ENCODE results near the gene WDFY1.

The WDFY1 gene

DNA sequence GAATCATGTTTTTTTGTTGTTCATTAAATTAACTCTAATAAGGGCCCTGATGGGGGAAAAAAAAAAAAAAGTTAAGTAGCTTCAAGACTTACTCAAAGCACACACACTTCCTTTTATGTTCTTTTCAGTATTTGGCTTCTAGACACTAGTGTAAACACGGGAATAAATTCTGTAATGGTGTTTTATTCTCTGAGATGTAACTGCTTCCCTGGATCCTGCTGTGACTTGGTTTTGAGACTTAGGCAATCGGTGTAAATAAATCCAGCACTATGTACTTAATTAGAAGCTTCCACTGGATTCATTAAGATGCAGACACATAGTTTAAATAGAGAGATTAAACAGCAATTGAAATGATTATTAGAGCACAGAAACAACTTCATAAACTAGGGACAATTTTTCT is 81.6 kb downstream of the WDFY1 start:
- H3K36me3 ChIP-seq (ENCODE audit: insufficient read depth, low read length), result no peaks in the 10 kb centered on the region

DNA sequence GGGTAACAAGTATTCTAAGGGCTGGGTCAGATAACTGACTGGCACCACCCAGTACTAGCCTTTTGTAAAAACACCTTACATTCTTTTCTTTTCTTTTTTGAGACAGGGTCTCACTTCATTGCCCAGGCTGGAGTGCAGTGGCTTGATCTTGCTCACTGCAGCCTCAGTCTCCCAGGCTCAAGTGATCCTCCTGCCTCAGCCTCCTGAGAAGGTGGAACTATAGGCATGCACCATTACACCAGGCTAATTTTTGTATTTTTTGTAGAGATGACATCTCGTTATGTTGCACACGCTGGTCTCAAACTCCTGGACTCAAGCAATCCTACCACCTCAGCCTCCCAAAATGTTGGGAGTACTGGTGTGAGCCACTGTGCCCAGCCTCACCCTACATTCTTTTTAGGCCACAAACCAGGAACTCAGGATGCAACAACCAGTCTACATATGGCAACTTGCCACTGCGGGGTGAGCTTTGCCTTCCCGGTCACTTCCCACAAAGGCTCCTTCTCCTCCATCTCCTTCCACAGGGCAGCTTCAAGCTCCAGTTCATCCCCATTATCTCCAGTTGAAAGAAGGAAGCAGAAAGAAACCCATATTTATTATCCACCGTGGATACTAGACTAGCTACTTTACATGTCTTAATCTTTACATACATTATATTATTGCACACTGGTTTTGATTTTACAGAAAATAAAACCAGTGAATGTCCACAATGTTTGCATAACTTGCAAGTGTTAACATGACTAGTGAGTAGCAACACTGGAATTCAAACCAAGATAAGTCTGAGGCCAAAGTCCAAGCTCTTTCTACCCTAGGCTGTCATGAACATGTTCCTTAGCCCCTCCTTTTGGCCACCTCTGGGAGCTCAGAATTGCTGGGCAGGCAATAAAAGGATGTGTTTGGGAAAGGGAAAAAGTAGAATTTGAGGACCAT is 84.1 kb downstream of the WDFY1 start:
- H3K4me2 ChIP-seq (ENCODE audit: low read length), result no peak overlapping the region
- H3K9me3 ChIP-seq (replicated peaks; ENCODE audit: low read length), result no peaks in the 10 kb centered on the region
- peaks cover 17% of the 10 kb centered on the region for H3K4me1 ChIP-seq (ENCODE audit: control insufficient read depth, insufficient read depth, low read length)
- H3K4me3 ChIP-seq (ENCODE audit: low read length), result no peak overlapping the region
- H3K27me3 ChIP-seq (ENCODE audit: control insufficient read depth, insufficient read depth, low read length), result no peaks in the 10 kb centered on the region
- H3K36me3 ChIP-seq (ENCODE audit: insufficient read depth, low read length), result no peaks in the 10 kb centered on the region
- H3K9ac ChIP-seq (ENCODE audit: low read depth, low read length), result no peak overlapping the region

More for the DNA sequence above, 81.6 kb downstream of the WDFY1 start:
- no peak overlapping the region for H3K9ac ChIP-seq (ENCODE audit: low read depth, low read length)
- H3K4me3 ChIP-seq (ENCODE audit: low read length), result no peak overlapping the region
- H3K4me1 ChIP-seq (ENCODE audit: control insufficient read depth, insufficient read depth, low read length), result peaks cover 14% of the 10 kb centered on the region
- H3K27me3 ChIP-seq (ENCODE audit: control insufficient read depth, insufficient read depth, low read length), result no peaks in the 10 kb centered on the region
- H3K9me3 ChIP-seq (replicated peaks; ENCODE audit: low read length), result no peaks in the 10 kb centered on the region
- no peak overlapping the region for H3K4me2 ChIP-seq (ENCODE audit: low read length)

DNA sequence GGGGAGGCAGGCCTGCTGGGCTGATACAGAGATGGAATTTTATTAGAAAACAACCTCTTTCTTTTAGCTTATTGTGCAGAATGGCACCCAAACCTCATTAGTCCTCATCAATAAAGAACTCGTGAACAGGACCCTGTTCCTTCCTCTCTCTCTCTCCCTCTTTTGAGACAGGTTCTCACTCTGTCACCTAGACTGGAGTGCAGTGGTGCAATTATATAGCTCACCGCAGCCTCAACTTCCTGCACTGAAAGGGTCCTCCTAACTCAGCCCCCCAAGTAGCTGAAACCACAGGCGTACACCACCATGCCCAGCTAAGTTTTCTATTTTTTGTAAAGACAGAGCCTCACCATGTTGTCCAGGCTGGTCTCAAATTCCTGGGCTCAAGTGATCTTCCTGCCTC is 86.1 kb downstream of the WDFY1 start:
- Histone ChIP-seq H3K4me3 (ENCODE audit: low read length) (no peak overlapping the region), H3K4me1 (ENCODE audit: control insufficient read depth, insufficient read depth, low read length) (peaks cover 18% of the 10 kb centered on the region), H3K36me3 (ENCODE audit: insufficient read depth, low read length) (no peaks in the 10 kb centered on the region), H3K9ac (ENCODE audit: low read depth, low read length) (no peak overlapping the region), H3K9me3 (replicated peaks; ENCODE audit: low read length) (no peaks in the 10 kb centered on the region), H3K27me3 (ENCODE audit: control insufficient read depth, insufficient read depth, low read length) (no peaks in the 10 kb centered on the region), H3K4me2 (ENCODE audit: low read length) (no peak overlapping the region)

DNA sequence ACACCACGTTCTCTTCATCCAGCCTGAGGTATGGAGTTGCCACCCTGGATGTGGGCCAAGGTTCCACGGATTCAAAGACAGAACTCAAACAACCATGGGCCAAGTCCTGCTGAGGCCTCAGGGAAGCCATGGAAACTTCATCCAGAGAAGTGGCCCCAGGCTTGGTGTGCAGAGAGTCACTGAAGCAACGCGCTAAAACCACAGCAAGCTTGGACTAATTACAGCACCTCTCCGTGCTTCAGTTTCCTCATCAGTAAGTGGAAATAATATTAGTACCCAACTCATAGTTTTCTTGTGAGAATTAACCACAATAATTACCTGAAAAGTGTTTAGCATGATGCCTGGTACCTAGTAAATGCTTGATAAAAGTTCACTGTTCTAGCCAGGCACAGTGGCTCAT is 88.6 kb downstream of the WDFY1 start:
- H3K4me2 ChIP-seq (ENCODE audit: low read length), result no peak overlapping the region
- H3K9ac ChIP-seq (ENCODE audit: low read depth, low read length), result no peak overlapping the region
- no peaks in the 10 kb centered on the region for H3K27me3 ChIP-seq (ENCODE audit: control insufficient read depth, insufficient read depth, low read length)
- H3K4me1 ChIP-seq (ENCODE audit: control insufficient read depth, insufficient read depth, low read length), result peaks cover 25% of the 10 kb centered on the region
- H3K4me3 ChIP-seq (ENCODE audit: low read length), result no peak overlapping the region
- no peaks in the 10 kb centered on the region for H3K9me3 ChIP-seq (replicated peaks; ENCODE audit: low read length)
- H3K36me3 ChIP-seq (ENCODE audit: insufficient read depth, low read length), result peaks cover 5% of the 10 kb centered on the region

DNA sequence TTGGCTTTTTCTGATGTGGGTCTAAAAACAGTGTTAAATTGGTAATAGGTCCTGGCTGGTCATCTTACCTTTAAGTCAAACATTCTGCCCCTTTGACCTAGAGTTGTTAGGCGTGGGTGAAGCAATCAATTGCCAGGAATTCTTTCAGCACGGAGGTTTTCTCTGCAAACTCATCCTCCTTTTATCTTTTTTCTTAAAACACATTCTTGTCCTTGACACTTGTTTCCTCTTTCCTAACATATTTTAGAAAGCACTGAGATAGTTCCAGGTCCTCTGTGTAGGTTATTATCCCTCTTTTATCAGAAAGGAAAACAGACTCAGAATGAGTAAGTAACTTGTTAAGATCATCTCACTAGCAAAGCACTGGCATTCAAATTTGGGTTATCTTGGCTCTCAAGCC is 89.1 kb downstream of the WDFY1 start:
- H3K36me3 ChIP-seq (ENCODE audit: insufficient read depth, low read length), result peaks cover 5% of the 10 kb centered on the region
- no peak overlapping the region for H3K4me3 ChIP-seq (ENCODE audit: low read length)
- peaks cover 19% of the 10 kb centered on the region for H3K4me1 ChIP-seq (ENCODE audit: control insufficient read depth, insufficient read depth, low read length)
- H3K4me2 ChIP-seq (ENCODE audit: low read length), result no peak overlapping the region
- H3K9me3 ChIP-seq (replicated peaks; ENCODE audit: low read length), result no peaks in the 10 kb centered on the region
- H3K27me3 ChIP-seq (ENCODE audit: control insufficient read depth, insufficient read depth, low read length), result no peaks in the 10 kb centered on the region
- no peak overlapping the region for H3K9ac ChIP-seq (ENCODE audit: low read depth, low read length)

DNA sequence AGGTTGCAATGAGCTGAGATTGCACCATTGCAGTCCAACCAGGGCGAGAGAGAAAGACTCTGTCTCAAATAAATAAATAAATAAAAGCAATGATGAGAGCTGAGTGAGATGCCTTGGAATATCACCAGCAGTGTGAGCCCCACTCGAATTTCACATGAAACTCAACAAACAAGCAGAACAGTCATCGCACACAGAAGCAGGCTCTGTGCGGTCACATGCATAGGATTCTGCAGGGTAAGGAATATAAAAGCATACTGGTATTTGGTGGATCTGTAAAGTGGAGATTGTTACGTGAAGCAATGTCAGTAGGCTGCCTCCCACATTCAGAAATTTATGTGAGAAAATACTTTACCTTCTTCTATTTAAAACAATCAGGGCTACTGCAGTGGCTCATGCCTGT is 89.7 kb downstream of the WDFY1 start:
- no peaks in the 10 kb centered on the region for H3K27me3 ChIP-seq (ENCODE audit: control insufficient read depth, insufficient read depth, low read length)
- H3K4me1 ChIP-seq (ENCODE audit: control insufficient read depth, insufficient read depth, low read length), result peaks cover 14% of the 10 kb centered on the region
- H3K4me2 ChIP-seq (ENCODE audit: low read length), result no peak overlapping the region
- H3K4me3 ChIP-seq (ENCODE audit: low read length), result no peak overlapping the region
- H3K36me3 ChIP-seq (ENCODE audit: insufficient read depth, low read length), result peaks cover 5% of the 10 kb centered on the region
- H3K9me3 ChIP-seq (replicated peaks; ENCODE audit: low read length), result no peaks in the 10 kb centered on the region
- no peak overlapping the region for H3K9ac ChIP-seq (ENCODE audit: low read depth, low read length)

DNA sequence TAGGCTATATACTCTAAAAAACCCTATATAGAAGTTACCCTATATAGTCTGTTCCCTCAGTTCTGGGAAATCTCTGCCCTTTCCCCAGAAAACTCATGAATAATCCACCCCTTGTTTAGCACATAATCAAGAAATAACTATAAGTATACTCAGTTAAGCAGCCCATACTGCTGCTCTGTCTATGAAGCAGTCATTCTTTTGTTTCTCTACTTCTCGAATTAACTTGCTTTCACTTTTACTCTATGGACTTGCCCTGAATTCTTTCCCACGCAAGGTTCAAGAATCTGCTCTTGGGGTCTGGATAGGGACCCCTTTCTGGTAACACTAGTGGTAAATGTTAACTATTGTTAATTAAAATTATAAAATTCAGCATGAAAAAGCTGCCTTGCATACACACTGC is 90.4 kb downstream of the WDFY1 start:
- peaks cover 14% of the 10 kb centered on the region for H3K4me1 ChIP-seq (ENCODE audit: control insufficient read depth, insufficient read depth, low read length)
- H3K4me3 ChIP-seq (ENCODE audit: low read length), result no peak overlapping the region
- H3K36me3 ChIP-seq (ENCODE audit: insufficient read depth, low read length), result peaks cover 5% of the 10 kb centered on the region
- H3K27me3 ChIP-seq (ENCODE audit: control insufficient read depth, insufficient read depth, low read length), result no peaks in the 10 kb centered on the region
- no peak overlapping the region for H3K9ac ChIP-seq (ENCODE audit: low read depth, low read length)
- H3K4me2 ChIP-seq (ENCODE audit: low read length), result no peak overlapping the region
- no peaks in the 10 kb centered on the region for H3K9me3 ChIP-seq (replicated peaks; ENCODE audit: low read length)

DNA sequence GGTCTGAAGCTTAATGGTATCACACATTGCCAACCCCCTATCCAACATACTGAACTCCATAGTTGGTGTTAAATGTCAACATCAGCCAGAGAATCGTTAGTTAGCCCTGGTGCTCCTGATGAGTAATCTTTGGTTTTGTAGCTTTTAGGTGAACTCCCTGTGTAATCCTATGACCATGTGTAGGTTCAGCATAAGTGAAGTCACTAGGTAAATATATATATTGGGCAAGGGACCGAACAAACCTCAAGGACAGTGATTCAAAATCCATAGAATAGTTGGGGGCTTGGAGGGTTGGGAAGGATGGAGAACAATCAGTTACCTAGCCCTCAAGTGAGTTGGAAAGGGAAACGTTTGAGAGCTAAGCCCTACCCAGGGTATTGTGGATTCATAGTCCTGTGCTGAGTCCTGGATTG is 91.7 kb downstream of the WDFY1 start:
- no peak overlapping the region for H3K4me3 ChIP-seq (ENCODE audit: low read length)
- no peak overlapping the region for H3K9ac ChIP-seq (ENCODE audit: low read depth, low read length)
- H3K9me3 ChIP-seq (replicated peaks; ENCODE audit: low read length), result no peaks in the 10 kb centered on the region
- H3K36me3 ChIP-seq (ENCODE audit: insufficient read depth, low read length), result peaks cover 5% of the 10 kb centered on the region
- H3K4me2 ChIP-seq (ENCODE audit: low read length), result peak overlapping the region; percentile 12
- H3K4me1 ChIP-seq (ENCODE audit: control insufficient read depth, insufficient read depth, low read length), result peaks cover 14% of the 10 kb centered on the region
- H3K27me3 ChIP-seq (ENCODE audit: control insufficient read depth, insufficient read depth, low read length), result no peaks in the 10 kb centered on the region

DNA sequence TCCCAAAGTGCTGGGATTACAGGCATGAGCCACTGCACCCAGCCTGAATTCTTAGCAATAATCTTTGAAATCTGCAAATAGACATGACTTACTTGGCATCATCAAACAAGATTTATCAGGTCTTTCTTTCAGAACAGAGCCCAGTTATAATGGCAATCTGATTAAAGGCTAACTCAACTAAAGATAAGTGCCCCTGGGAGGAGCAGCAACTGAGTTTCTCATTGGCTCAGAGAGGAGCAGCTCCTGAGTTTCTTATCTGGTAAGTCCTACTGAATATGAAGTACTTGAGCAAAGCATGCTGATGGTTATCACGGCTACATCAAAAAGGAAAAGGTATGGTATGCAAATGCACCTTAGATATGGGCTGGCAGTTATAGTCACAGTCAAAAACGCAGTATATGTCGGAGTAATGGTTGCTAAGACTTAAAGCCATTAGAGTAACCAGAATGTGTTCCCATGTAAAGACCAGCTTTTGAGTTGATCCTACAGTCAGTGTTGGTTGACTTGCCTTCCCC is 92.8 kb downstream of the WDFY1 start:
- Histone ChIP-seq H3K36me3 (ENCODE audit: insufficient read depth, low read length) (peaks cover 5% of the 10 kb centered on the region), H3K4me1 (ENCODE audit: control insufficient read depth, insufficient read depth, low read length) (peaks cover 14% of the 10 kb centered on the region)

DNA sequence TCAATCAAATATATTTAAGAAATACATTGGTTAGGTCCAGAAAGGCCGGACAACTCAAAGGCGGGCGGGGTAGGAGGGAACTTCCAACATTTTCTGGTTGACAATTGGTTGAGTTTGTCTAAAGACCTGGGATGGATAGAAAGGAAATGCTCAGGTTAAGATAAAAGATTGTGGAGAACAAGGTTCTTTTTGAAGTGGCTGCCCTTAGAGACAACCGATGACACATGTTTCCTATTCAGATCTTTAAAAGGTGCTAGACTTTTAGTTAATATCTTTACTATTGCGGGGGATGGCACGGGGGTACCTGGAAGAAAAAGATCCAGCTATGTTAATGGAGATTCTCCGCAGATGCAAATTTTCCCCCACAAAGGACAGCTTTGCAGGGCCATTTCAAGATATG is 97.7 kb downstream of the WDFY1 start:
- Histone ChIP-seq H3K27me3 (ENCODE audit: control insufficient read depth, insufficient read depth, low read length) (no peaks in the 10 kb centered on the region), H3K36me3 (ENCODE audit: insufficient read depth, low read length) (no peaks in the 10 kb centered on the region), H3K4me3 (ENCODE audit: low read length) (no peak overlapping the region), H3K4me1 (ENCODE audit: control insufficient read depth, insufficient read depth, low read length) (peaks cover 12% of the 10 kb centered on the region), H3K4me2 (ENCODE audit: low read length) (no peak overlapping the region), H3K9me3 (replicated peaks; ENCODE audit: low read length) (no peaks in the 10 kb centered on the region), H3K9ac (ENCODE audit: low read depth, low read length) (no peak overlapping the region)

More for the DNA sequence above, 92.8 kb downstream of the WDFY1 start:
- H3K27me3 ChIP-seq (ENCODE audit: control insufficient read depth, insufficient read depth, low read length), result no peaks in the 10 kb centered on the region
- H3K9ac ChIP-seq (ENCODE audit: low read depth, low read length), result no peak overlapping the region
- no peak overlapping the region for H3K4me3 ChIP-seq (ENCODE audit: low read length)
- H3K9me3 ChIP-seq (replicated peaks; ENCODE audit: low read length), result no peaks in the 10 kb centered on the region
- no peak overlapping the region for H3K4me2 ChIP-seq (ENCODE audit: low read length)

DNA sequence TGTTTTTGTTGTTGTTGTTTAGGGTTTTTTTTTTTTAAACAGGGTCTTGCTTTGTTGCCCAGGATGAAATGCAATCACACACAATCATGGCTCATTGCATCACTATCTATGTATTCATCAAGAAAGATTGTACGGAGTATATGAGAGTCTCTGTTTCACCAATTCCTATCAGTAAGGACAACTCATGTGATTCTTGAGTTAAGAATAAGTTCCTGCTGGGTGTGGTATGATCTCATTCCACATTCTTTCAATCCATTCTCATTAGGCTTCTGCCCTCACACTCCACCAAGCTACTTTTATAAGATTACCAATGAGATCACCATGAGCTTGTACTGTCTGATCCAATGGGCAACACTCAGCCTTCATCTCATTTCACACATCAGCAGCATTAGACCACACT is 98.6 kb downstream of the WDFY1 start:
- H3K9ac ChIP-seq (ENCODE audit: low read depth, low read length), result peak overlapping the region; percentile 56
- H3K4me3 ChIP-seq (ENCODE audit: low read length), result no peak overlapping the region
- no peaks in the 10 kb centered on the region for H3K27me3 ChIP-seq (ENCODE audit: control insufficient read depth, insufficient read depth, low read length)
- peaks cover 12% of the 10 kb centered on the region for H3K4me1 ChIP-seq (ENCODE audit: control insufficient read depth, insufficient read depth, low read length)
- no peak overlapping the region for H3K4me2 ChIP-seq (ENCODE audit: low read length)
- no peaks in the 10 kb centered on the region for H3K36me3 ChIP-seq (ENCODE audit: insufficient read depth, low read length)
- no peaks in the 10 kb centered on the region for H3K9me3 ChIP-seq (replicated peaks; ENCODE audit: low read length)
